Omental fat pad (tissue), 4 donors: ENCODE measurements around the gene PRPSAP2. TPM values are rescaled to one million over a fixed set of nuclear protein-coding genes. Genes with fewer than 3 reads are reported as not detected.

ENCODE experiments used
- ATAC-seq: fragments of 150-250 bp; one replicate; pipeline ENCODE4 v1.9.1; 2016; ENCODE audit warnings: mild to moderate bottlenecking, moderate library complexity; ENCODE audit not compliant: low FRiP score
- DNase-seq: peaks from one replicate; pipeline ENCODE4 v3.0.0-alpha.2; 2019; ENCODE audit warnings: low spot score
- CTCF ChIP-seq, 3 donors: fragments of 450-650 bp; IDR thresholded peaks; one replicate each; pipeline ENCODE4 v1.5.1; 2016 to 2017; ENCODE audit warnings: antibody characterized with exemption in 3 of 3, mild to moderate bottlenecking in 3 of 3, moderate library complexity in 2 of 3
- total RNA-seq, 4 donors: library from RNA; depleted of rRNA; stranded (reverse); fragments of >200 nt; gene quantifications; one replicate each; pipeline ENCODE4 v1.1.0, GENCODE V29; 2016

PRPSAP2 gene
- total RNA-seq, 4 donors from 2014 or later, result 14.3 to 28.4 (median 14.9) TPM

GRCh38 chr17:18947866-18948265 lies 89.9 kb downstream of the PRPSAP2 start:
- ATAC-seq (no peak), DNase-seq (no peak)
- TF ChIP-seq CTCF (IDR thresholded peaks at IDR 0.05), result no peak

DNA sequence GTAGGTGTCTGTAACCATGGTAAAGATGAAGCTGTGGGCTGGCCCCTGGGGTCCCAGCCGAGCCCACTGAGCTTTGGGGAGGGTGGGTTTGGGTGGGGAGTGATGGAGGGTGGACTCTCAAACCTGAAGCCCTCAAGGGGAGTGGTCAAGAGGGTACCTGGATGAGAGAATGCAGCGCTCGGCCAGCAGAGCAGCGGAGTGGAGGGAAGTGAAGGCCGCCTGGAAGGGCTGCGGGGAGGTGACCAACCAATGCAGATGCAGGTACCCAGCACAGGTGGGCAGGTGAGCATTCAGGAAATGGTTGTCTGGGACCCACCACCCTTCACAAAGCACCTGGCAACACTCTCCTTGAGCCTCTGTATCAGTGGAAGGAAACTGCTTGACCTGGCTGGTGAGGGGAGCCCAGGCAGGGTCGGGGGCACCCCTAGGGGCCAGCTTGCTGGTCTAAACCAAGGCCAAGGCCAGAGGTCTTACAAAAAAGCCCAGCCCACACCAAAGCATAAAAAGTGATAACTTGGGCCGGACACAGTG lies 90.6 kb downstream of the PRPSAP2 start:
- TF ChIP-seq CTCF (IDR thresholded peaks at IDR 0.05), result no peak
- no peak for DNase-seq
- no peak for ATAC-seq

GRCh38 chr17:18949566-18949965 lies 91.6 kb downstream of the PRPSAP2 start:
- no peak for ATAC-seq
- TF ChIP-seq CTCF (IDR thresholded peaks at IDR 0.05), result no peak
- DNase-seq, result no peak

DNA sequence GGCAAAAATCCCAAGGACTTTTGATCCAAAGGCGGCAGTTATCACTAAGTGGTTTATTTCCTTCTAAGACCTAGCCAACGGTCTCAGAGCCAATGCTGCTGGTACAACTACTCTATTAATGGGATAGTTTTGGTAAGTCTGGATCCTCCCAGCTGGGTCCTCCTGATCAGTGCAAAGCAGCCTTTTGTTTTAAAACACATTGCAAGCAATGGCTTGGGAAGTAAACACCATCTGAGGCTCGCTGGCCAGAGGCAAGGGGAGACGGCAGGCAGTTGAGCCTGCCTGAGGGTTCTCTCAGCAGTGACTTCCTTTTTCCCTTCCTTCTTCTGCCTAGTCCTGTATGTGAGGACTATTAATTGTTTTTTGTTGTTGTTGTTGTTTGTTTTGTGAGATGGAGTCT lies 92.4 kb downstream of the PRPSAP2 start:
- no peak for TF ChIP-seq CTCF (IDR thresholded peaks at IDR 0.05)
- ATAC-seq (no peak), DNase-seq (no peak)

DNA sequence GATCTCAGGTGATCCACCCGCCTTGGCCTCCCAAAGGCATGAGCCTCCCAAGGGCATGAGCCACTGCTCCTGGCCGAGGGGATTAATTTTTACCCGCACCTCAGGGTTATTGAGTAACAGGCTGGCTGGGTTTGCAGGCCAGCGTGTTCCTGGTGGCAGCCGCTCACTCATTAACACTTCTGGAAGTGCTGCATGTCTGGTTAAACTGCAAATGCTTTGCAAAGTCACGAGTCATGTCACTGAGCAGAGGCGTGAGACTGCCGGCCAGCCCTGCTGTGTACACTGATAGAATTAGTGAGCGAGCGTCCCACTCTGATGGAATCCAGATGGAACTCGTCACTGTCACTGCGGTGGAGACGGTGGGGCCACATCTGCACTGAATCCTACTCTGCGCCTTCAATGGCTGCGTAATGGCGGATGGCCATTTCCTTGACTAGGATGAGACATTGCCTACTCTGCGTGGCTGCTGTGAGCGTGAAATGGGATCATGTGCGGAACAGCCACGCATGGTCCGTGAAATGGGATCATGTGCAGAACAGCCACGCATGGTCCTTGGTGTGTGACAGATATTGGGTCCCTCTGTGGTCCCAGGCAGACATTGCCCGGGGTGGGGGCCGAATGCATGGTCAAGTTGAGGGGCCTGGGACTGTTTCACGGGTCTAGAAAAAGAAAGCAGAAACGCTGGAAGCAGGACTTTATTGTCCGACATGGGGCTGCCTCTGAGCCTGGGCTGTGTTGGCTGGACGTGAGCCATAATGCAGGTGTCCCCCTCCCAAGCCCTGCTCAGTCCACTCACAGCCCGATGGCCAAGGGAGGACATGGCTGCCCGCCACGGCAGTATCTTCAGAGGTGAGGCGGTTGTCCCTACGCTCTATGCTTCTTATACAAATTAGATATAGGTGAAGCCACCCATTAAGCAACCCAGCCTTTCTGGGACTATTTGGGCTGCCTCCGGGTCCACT lies 93.3 kb downstream of the PRPSAP2 start:
- DNase-seq, result no peak
- ATAC-seq, result no peak
- TF ChIP-seq CTCF (IDR thresholded peaks at IDR 0.05), result no peak

DNA sequence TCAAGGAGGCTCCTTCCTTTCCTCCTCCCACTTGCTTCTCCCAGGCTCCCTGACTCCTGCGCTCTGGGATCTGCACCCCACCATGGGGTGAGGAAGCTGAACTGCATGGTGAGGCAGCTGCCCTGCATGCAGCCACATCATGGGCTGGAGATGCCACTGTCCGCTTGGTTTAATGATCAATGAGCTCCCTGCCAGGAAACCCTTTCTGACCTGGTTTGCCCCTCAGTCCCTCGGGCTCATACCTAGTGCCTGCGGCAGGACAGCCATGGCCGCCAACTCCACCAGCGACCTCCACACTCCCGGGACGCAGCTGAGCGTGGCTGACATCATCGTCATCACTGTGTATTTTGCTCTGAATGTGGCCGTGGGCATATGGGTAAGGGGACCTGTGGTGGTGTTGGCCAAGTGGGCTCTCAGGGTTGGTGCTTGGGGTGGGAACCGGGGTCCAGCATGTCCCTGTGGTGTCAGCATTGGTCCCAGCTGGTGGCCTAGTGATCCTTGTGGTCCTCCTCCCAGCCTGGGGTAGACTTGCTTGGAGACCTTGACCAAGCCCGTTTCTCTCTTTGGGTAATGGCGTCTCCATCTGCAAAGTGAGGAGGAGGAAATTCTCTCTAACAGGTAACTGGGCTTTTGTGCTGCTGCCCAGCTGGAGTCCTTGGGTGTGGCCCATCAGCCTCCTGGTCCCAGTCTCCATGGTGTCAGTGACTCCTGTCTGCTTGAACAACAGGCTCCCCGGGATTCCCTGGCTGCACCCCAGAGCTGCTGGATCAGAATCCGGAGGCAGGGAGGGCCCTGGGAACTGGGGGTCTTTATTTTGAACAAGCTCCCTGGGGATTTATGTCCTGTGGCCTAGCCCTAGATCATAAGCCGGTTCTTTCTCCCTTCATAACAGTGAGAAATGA lies 94.3 kb downstream of the PRPSAP2 start, which contains the start of gene SLC5A10:
TSS of gene SLC5A10 (plus strand) at position 225 of the 902 bp plus-strand sequence. CDS start at position 266, 41 bp downstream.
- DNase-seq (no peak), ATAC-seq (no peak)
- no peak for TF ChIP-seq CTCF (IDR thresholded peaks at IDR 0.05)
